ENCODE measurements around the gene P2RX7.

Gene P2RX7

GRCh38 chr12:121111684-121112083 is 21.0 kb upstream of the P2RX7 start:
- DNase-seq = no peak

GRCh38 chr12:121112496-121112895 is 20.2 kb upstream of the P2RX7 start:
- DNase-seq = no peak

- no peak for DNase-seq
Observed at GRCh38 chr12:121113057-121113456, 19.6 kb upstream of the P2RX7 start.

- DNase-seq = peak; percentile 68
Observed at GRCh38 chr12:121114019-121114639, 18.5 kb upstream of the P2RX7 start.

GRCh38 chr12:121114806-121115205 is 17.9 kb upstream of the P2RX7 start:
- DNase-seq = no peak

GRCh38 chr12:121115530-121115929 is 17.1 kb upstream of the P2RX7 start:
- no peak for DNase-seq

GRCh38 chr12:121116318-121117225 is 16.1 kb upstream of the P2RX7 start:
- DNase-seq = no peak

- DNase-seq = no peak
Observed at GRCh38 chr12:121117226-121117777, 15.4 kb upstream of the P2RX7 start.

GRCh38 chr12:121120323-121120722 is 12.4 kb upstream of the P2RX7 start:
- DNase-seq = no peak

GRCh38 chr12:121120989-121121755 is 11.5 kb upstream of the P2RX7 start:
- DNase-seq = no peak

GRCh38 chr12:121121805-121122204 is 10.9 kb upstream of the P2RX7 start:
- DNase-seq = no peak

GRCh38 chr12:121123488-121123887 is 9.2 kb upstream of the P2RX7 start:
- DNase-seq = no peak

GRCh38 chr12:121124402-121125109 is 8.1 kb upstream of the P2RX7 start:
- peak; percentile 89 for DNase-seq

- DNase-seq = no peak
Observed at GRCh38 chr12:121127501-121127900, 5.2 kb upstream of the P2RX7 start.

- no peak for DNase-seq
Observed at GRCh38 chr12:121128908-121129810, 3.5 kb upstream of the P2RX7 start.

GRCh38 chr12:121129811-121130147 is 2.9 kb upstream of the P2RX7 start:
- DNase-seq = no peak

GRCh38 chr12:121130866-121131373 is 1.8 kb upstream of the P2RX7 start:
- no peak for DNase-seq

- no peak for DNase-seq
Observed at GRCh38 chr12:121131941-121132341, 735 bp upstream of the P2RX7 start.

GRCh38 chr12:121133838-121134237 is 1.2 kb downstream of the P2RX7 start:
- DNase-seq = no peak

GRCh38 chr12:121135320-121135719 is 2.6 kb downstream of the P2RX7 start:
- no peak for DNase-seq

- DNase-seq = no peak
Observed at GRCh38 chr12:121137512-121137911, 4.8 kb downstream of the P2RX7 start.

All from islet precursor cell (in vitro differentiated cells).